Heart left ventricle (tissue), 13 donors: ENCODE measurements around the gene STXBP1.

Experiments used
- CTCF ChIP-seq, 12 donors: fragments of 200-600 bp; sonication (generic) in 4 of 12; IDR thresholded peaks; one replicate each; pipeline versions ENCODE4 v1.5.0 to v1.8.0; 2018 to 2022; ENCODE audit warnings: antibody characterized with exemption in 12 of 12, mild to moderate bottlenecking in 5 of 12
- POLR2A ChIP-seq, 2 donors: fragments of 450-650 bp; IDR thresholded peaks; one replicate each; pipeline ENCODE4 v1.6.1; 2017; ENCODE audit warnings: antibody characterized with exemption in 2 of 2, mild to moderate bottlenecking in 2 of 2, moderate library complexity in 2 of 2
- donor health status: ischemic (EF 13 %, LVEDD 7.1; RV severe dilation, severe dysfunction).
- donor health status: DM: no; HTN: yes; CAD: no.
- donor health status: DM: no; HTN: no; CAD: no.
- donor health status: ischemic (EF 25% LVEDD 6.9; RV normal size, moderate dysfunction).
- donor health status: ischemic (EF 25% LVEDD 5.7; RV mildly dilated, moderate dysfunction).
- donor health status: ischemic (EF 35%, LVEDD 5.7; RV mildly dilated, moderate dysfunction).
- donor health status: nonischemic (EF 11% LVEDD 7.7; RV severe dilation, severe dysfunction).
- donor health status: DM: yes; HTN: yes; CAD: no.
- donor health status: PGD.
- donor health status: ischemic (EF 29% LVEDD 5.4; RV normal size, mild dysfunction).
- donor health status: nonischemic (EF 23%, LVEDD 6.1; RV moderate dilation, normal function).

GRCh38 chr9:127664324-127664677, 52.2 kb downstream of the STXBP1 start:
- no peak for TF ChIP-seq CTCF (IDR thresholded peaks at IDR 0.05)
- no peak for TF ChIP-seq POLR2A (IDR thresholded peaks at IDR 0.05)
